Tibial artery (tissue), 4 donors: ENCODE results near the gene RNF38.

Experiments
- DNase-seq, 2 donors: peaks; one replicate each; pipeline ENCODE4 v3.0.0-alpha.2; 2019
- H3K27ac ChIP-seq, 2 donors: fragments of 200-600 bp; sonication (generic) in 1 of 2; 1 replicate in 1 of 2; 2 replicates in 1 of 2; pipeline ENCODE4 v1.5.1; 2018 to 2019; ENCODE audit warnings: mild to moderate bottlenecking in 1 of 2
- H3K27me3 ChIP-seq, 2 donors: fragments of 200-600 bp; sonication (generic) in 1 of 2; one replicate each; pipeline versions ENCODE4 v1.5.1 to v1.6.0; 2016 to 2019
- H3K36me3 ChIP-seq, 3 donors: fragments of 200-600 bp; sonication (generic) in 2 of 3; one replicate each; pipeline ENCODE4 v1.5.1; 2016 to 2019; ENCODE audit warnings: mild to moderate bottlenecking in 2 of 3
- H3K4me1 ChIP-seq, 4 donors: fragments of 200-600 bp; sonication (generic) in 2 of 4; 1 replicate in 3 of 4; 2 replicates in 1 of 4; pipeline ENCODE4 v1.5.1; 2016 to 2019
- H3K4me3 ChIP-seq, 2 donors: fragments of 200-600 bp; sonication (generic) in 1 of 2; 1 replicate in 1 of 2; 2 replicates in 1 of 2; pipeline ENCODE4 v1.5.1; 2018 to 2019; ENCODE audit warnings: mild to moderate bottlenecking in 2 of 2
- H3K9me3 ChIP-seq, 3 donors: fragments of 200-600 bp; sonication (generic) in 1 of 3; one replicate each; pipeline ENCODE4 v1.5.1; 2016 to 2019
- intact Hi-C: fragments of 100-400 bp; cut with DNase I; formaldehyde crosslinking; loops from one replicate; pipeline ENCODE4 v1.15.0; 2023; ENCODE audit warnings: low total_unique reads
- TF ChIP-seq, protein P1 (sequence below), 2 experiments: fragments of 200-600 bp in 1 of 2; fragments of 450-650 bp in 1 of 2; IDR thresholded peaks; one replicate each; pipeline ENCODE4 v1.5.1; 2017 to 2019; ENCODE audit warnings: antibody characterized with exemption in 2 of 2, mild to moderate bottlenecking in 1 of 2, moderate library complexity in 1 of 2

RNF38 gene

DNA sequence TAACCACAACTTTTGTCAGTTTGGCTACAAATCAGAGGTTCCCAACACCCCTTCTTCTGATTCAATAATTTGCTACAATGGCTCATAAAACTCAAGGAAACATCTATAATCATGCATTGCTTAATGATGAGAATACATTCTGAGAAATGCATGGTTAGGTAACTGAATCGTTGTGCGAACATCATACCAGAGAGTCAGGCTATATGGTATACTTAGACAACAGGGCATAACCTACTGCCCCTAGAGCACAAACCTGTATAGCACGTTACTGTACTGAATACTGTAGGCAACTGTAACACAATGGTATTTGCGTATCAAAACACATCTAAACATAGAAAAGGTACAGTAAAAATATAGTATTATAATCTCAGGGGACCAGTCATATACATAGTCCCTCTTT is 31.0 kb upstream of the RNF38 start:
- Histone ChIP-seq H3K9me3 (no peaks in the 10 kb centered on the region), H3K27ac (no peak overlapping the region), H3K36me3 (no peaks in the 10 kb centered on the region), H3K4me1 (no peaks in the 10 kb centered on the region), H3K27me3 (no peaks in the 10 kb centered on the region), H3K4me3 (no peak overlapping the region)
- TF ChIP-seq, protein P1, sequence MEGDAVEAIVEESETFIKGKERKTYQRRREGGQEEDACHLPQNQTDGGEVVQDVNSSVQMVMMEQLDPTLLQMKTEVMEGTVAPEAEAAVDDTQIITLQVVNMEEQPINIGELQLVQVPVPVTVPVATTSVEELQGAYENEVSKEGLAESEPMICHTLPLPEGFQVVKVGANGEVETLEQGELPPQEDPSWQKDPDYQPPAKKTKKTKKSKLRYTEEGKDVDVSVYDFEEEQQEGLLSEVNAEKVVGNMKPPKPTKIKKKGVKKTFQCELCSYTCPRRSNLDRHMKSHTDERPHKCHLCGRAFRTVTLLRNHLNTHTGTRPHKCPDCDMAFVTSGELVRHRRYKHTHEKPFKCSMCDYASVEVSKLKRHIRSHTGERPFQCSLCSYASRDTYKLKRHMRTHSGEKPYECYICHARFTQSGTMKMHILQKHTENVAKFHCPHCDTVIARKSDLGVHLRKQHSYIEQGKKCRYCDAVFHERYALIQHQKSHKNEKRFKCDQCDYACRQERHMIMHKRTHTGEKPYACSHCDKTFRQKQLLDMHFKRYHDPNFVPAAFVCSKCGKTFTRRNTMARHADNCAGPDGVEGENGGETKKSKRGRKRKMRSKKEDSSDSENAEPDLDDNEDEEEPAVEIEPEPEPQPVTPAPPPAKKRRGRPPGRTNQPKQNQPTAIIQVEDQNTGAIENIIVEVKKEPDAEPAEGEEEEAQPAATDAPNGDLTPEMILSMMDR (IDR thresholded peaks at IDR 0.05) = no peak
- intact Hi-C loops = no loop called here
- DNase-seq = no peak

DNA sequence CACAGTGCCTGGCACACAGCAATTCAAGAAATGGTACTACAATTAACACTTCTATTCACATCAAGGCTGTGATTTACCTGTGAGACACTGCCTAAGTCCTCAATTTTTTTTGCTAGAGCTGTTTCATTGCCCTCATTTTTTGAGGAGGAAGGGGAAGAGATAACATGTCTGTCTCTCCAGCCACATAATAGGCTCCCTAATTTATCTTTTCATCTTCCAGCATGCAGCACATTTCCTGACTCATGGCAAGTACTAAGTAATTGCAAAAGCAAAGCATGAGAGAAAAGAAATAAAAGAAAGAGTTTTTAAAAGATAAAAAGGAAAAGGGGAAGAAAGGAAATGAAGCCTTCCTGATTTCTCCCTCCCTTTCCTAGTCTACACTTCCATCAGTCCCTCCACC is 26.9 kb upstream of the RNF38 start:
- TF ChIP-seq, protein P1 (IDR thresholded peaks at IDR 0.05) = no peak
- no peaks in the 10 kb centered on the region for H3K27me3 ChIP-seq
- H3K4me3 ChIP-seq = no peak overlapping the region
- H3K9me3 ChIP-seq = no peaks in the 10 kb centered on the region
- H3K36me3 ChIP-seq = peaks cover 0 to 3% (median 0%) of the 10 kb centered on the region in 3 donors
- no peak for DNase-seq
- no peak overlapping the region for H3K27ac ChIP-seq
- no peaks in the 10 kb centered on the region for H3K4me1 ChIP-seq
- intact Hi-C loops = no loop called here

DNA sequence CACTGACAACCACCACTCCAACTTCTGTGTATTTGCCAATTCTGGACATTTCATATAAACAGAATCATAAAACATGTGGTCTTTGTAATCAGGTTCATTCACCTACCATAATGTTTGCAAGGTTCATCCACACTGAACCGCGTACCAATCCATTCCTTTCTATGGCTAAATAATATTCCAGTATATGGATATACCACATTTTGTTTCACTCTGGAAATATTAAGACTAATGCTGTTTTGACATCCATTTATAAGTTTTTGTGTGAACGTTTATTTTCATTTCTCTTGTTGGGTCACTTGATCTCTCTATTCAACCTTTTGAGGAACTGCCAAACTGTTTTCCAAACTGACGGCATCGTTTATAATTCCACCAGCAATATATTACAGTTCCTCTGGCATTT is 26.3 kb upstream of the RNF38 start:
- no peaks in the 10 kb centered on the region for H3K4me1 ChIP-seq
- H3K4me3 ChIP-seq = no peak overlapping the region
- H3K27me3 ChIP-seq = no peaks in the 10 kb centered on the region
- DNase-seq = no peak
- peaks cover under 1 to 5% (median 3%) of the 10 kb centered on the region in 3 donors for H3K36me3 ChIP-seq
- no peak overlapping the region for H3K27ac ChIP-seq
- H3K9me3 ChIP-seq = no peaks in the 10 kb centered on the region
- TF ChIP-seq, protein P1 (IDR thresholded peaks at IDR 0.05) = no peak
- intact Hi-C loops = no loop called here

DNA sequence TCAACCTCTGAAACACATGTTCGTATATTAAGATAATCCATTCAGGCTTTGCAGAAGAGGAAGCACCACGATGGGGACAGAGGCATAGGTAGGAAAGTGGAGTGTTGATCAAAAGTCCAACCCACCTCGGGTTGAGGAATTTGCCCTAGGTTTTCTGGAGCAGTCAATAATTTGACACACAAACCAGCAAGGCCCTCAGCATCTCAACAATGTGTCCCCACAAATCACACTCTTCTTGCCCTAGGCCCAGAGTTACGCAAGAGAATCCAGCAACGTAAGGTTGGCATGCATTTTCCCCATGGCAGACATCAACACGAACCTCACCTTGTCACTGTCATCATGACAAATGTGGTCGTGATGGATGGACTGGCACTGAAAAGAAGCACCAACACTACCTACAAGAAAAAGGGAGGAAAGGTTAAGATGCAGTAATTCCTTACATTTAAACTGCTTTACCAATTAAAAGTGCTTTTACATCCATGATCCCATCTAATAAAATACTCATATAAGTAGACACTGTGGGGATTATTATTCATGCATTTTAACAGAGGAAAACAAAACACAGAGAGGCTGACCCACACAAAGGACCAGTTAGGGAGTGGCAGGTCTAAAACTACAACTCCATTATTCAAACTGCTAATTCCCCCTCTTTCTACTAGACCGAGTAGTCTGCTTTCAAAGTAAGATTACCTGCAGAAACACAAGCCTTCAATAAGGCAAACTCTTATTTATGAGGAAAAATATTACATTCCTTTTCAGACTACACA is 24.4 kb upstream of the RNF38 start:
- intact Hi-C loops = no loop called here
- DNase-seq = no peak
- Histone ChIP-seq H3K27ac (no peak overlapping the region), H3K4me1 (peaks cover 0 to 2% (median 0%) of the 10 kb centered on the region in 4 donors), H3K9me3 (no peaks in the 10 kb centered on the region), H3K36me3 (peaks cover 3 to 5% (median 3%) of the 10 kb centered on the region in 3 donors), H3K27me3 (no peaks in the 10 kb centered on the region), H3K4me3 (no peak overlapping the region)
- TF ChIP-seq, protein P1 (IDR thresholded peaks at IDR 0.05) = no peak

DNA sequence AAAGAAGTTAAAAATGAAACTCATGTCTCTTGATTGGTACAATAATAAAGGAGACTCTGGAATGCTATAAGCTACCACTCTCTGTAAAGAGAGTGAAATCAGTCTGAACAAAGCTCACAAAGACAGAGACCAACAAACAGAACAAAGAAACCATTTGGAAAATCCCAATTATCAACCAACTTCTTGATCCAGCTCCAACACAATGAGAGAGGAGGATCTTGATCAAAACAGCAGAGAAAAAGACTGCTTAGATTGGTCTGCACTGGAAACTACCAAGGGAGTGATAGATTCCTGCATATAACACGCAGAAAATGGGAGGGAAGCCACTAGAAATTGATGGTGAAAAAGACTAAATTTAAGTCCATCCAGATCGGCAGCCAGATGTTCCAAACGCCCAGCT is 23.1 kb upstream of the RNF38 start:
- DNase-seq = no peak
- Histone ChIP-seq H3K27me3 (no peaks in the 10 kb centered on the region), H3K36me3 (peaks cover 3 to 5% (median 3%) of the 10 kb centered on the region in 3 donors), H3K4me3 (no peak overlapping the region), H3K4me1 (peaks cover 0 to 3% (median 0%) of the 10 kb centered on the region in 4 donors), H3K27ac (no peak overlapping the region), H3K9me3 (no peaks in the 10 kb centered on the region)
- TF ChIP-seq, protein P1 (IDR thresholded peaks at IDR 0.05) = no peak
- intact Hi-C loops = no loop called here
